CD14-positive monocyte (primary cell): Measurements from ENCODE around the gene RNF130. TPM values are rescaled to one million over a fixed set of nuclear protein-coding genes. Genes with fewer than 3 reads are reported as not detected.

Experiments
- DNase-seq, 3 donors: peaks; one replicate each; pipeline ENCODE4 v3.0.0-alpha.2; 2011 to 2022
- H2AFZ ChIP-seq: 2 replicates; pipeline ENCODE4 v1.6.0; 2012; ENCODE audit warnings: mild to moderate bottlenecking, low read depth, low read length, inconsistent platforms; ENCODE audit not compliant: insufficient read depth, poor library complexity, severe bottlenecking
- H3K27ac ChIP-seq, 2 donors: 1 replicate in 1 of 2; 2 replicates in 1 of 2; pipeline ENCODE4 v1.5.1; 2012 to 2013; ENCODE audit warnings: low read length in 2 of 2, control low read depth in 1 of 2, inconsistent platforms in 1 of 2, low read depth in 1 of 2, mild to moderate bottlenecking in 1 of 2
- H3K27me3 ChIP-seq, 2 donors: one replicate each; pipeline versions ENCODE4 v1.6.0 to v1.6.1; 2011 to 2013; ENCODE audit warnings: low read length in 2 of 2; ENCODE audit not compliant: control insufficient read depth in 2 of 2, insufficient read depth in 2 of 2
- H3K36me3 ChIP-seq, 2 donors: replicated peaks in 1 of 2; 1 replicate in 1 of 2; 2 replicates in 1 of 2; pipeline versions ENCODE4 v1.5.1 to v1.6.1; 2012 to 2013; ENCODE audit warnings: low read length in 2 of 2, control low read depth in 1 of 2, inconsistent platforms in 1 of 2, mild to moderate bottlenecking in 1 of 2; ENCODE audit not compliant: insufficient read depth in 2 of 2, control insufficient read depth in 1 of 2
- H3K4me1 ChIP-seq, 2 donors: 1 replicate in 1 of 2; 2 replicates in 1 of 2; pipeline versions ENCODE4 v1.5.1 to v1.6.1; 2012 to 2013; ENCODE audit warnings: low read length in 2 of 2, control low read depth in 1 of 2, inconsistent platforms in 1 of 2, mild to moderate bottlenecking in 1 of 2, moderate library complexity in 1 of 2; ENCODE audit not compliant: insufficient read depth in 2 of 2, control insufficient read depth in 1 of 2
- H3K4me2 ChIP-seq: replicated peaks from 2 replicates; pipeline ENCODE3; 2012; ENCODE audit warnings: low read length, moderate library complexity, mild to moderate bottlenecking; ENCODE audit not compliant: poor library complexity, severe bottlenecking; ENCODE audit errors: extremely low read depth
- H3K4me3 ChIP-seq, 3 experiments: fragments of 200-600 bp in 1 of 3; sonication (generic) in 1 of 3; replicated peaks in 1 of 3; 1 replicate in 2 of 3; 2 replicates in 1 of 3; pipeline ENCODE4 v1.5.1; 2011 to 2013; ENCODE audit warnings: low read length in 3 of 3, mild to moderate bottlenecking in 3 of 3, control low read depth in 2 of 3, low read depth in 2 of 3, inconsistent platforms in 1 of 3, moderate library complexity in 1 of 3
- H3K79me2 ChIP-seq: 2 replicates; pipeline ENCODE4 v1.6.0; 2012; ENCODE audit warnings: mild to moderate bottlenecking, control low read depth, inconsistent platforms, low read length, moderate library complexity; ENCODE audit not compliant: insufficient read depth
- H3K9ac ChIP-seq: 2 replicates; pipeline ENCODE4 v1.6.0; 2017; ENCODE audit warnings: low read length, mild to moderate bottlenecking; ENCODE audit not compliant: insufficient read depth, poor library complexity, severe bottlenecking
- H3K9me3 ChIP-seq, 2 donors: replicated peaks in 1 of 2; 1 replicate in 1 of 2; 2 replicates in 1 of 2; pipeline versions ENCODE4 v1.5.1 to v1.6.1; 2012 to 2013; ENCODE audit warnings: low read length in 2 of 2, control low read depth in 1 of 2; ENCODE audit not compliant: control insufficient read depth in 1 of 2, insufficient read depth in 1 of 2
- H4K20me1 ChIP-seq: 2 replicates; pipeline ENCODE4 v1.6.0; 2012; ENCODE audit warnings: mild to moderate bottlenecking, low read length, control low read depth, moderate library complexity; ENCODE audit not compliant: insufficient read depth
- H3K27ac Mint-ChIP-seq, 7 donors: one replicate each; pipeline ENCODE4 v1.8.0; 2020; ENCODE audit warnings: mild to moderate bottlenecking in 7 of 7, mixed read lengths in 7 of 7, moderate library complexity in 6 of 7, inconsistent platforms in 2 of 7
- H3K27me3 Mint-ChIP-seq, 3 donors: one replicate each; pipeline ENCODE4 v1.8.0; 2021 to 2022; ENCODE audit warnings: low read depth in 3 of 3, mild to moderate bottlenecking in 3 of 3, mixed read lengths in 3 of 3, moderate library complexity in 3 of 3, inconsistent platforms in 1 of 3
- H3K36me3 Mint-ChIP-seq, 2 donors: one replicate each; pipeline ENCODE4 v1.8.0; 2020; ENCODE audit warnings: mixed read lengths in 2 of 2, inconsistent platforms in 1 of 2, mild to moderate bottlenecking in 1 of 2
- H3K4me1 Mint-ChIP-seq: one replicate; pipeline ENCODE4 v1.8.0; 2020; ENCODE audit warnings: mild to moderate bottlenecking, mixed read lengths
- H3K4me3 Mint-ChIP-seq, 2 donors: one replicate each; pipeline ENCODE4 v1.8.0; 2020; ENCODE audit warnings: mild to moderate bottlenecking in 2 of 2, mixed read lengths in 2 of 2, moderate library complexity in 1 of 2
- H3K9me3 Mint-ChIP-seq, 7 donors: one replicate each; pipeline ENCODE4 v1.8.0; 2020 to 2022; ENCODE audit warnings: mixed read lengths in 7 of 7, mild to moderate bottlenecking in 6 of 7, moderate library complexity in 6 of 7, inconsistent platforms in 2 of 7
- CTCF ChIP-seq: fragments of 200-600 bp; IDR thresholded peaks from one replicate; pipeline ENCODE4 v1.8.0; 2022; ENCODE audit warnings: antibody characterized with exemption, mild to moderate bottlenecking
- WGBS: methylation state at CpG from one replicate; pipeline ENCODE4 v1.1.5; 2013; ENCODE audit warnings: missing lambda C conversion rate; ENCODE audit not compliant: insufficient coverage; 5-methylcytosine and 5-hydroxymethylcytosine counted together
- intact Hi-C, 2 donors: fragments of 100-400 bp; cut with micrococcal nuclease; formaldehyde crosslinking; loops; one replicate each; pipeline versions ENCODE4 v1.15.0 to v1.15.1; 2023
- polyA plus RNA-seq, 3 donors: library from polyadenylated mRNA; depleted of rRNA in 1 of 3; unstranded in 2 of 3; stranded (reverse) in 1 of 3; fragments of 300-500 nt in 2 of 3; fragments of >200 nt in 1 of 3; fragmentation: Illumina TruSeq in 2 of 3; gene quantifications; 1 replicate in 2 of 3; 2 replicates in 1 of 3; pipeline ENCODE4 v1.2.3, GENCODE V29; 2012 to 2021

The RNF130 gene
- polyA plus RNA-seq, 3 donors = 294 to 439 (median 376) TPM

GRCh38 chr5:179980767-179981166, 90.8 kb downstream of the RNF130 start:
- Histone ChIP-seq H3K27ac (peak overlapping the region in 1 of 2 donors; percentile 10), H3K4me1 (no peaks in the 10 kb centered on the region), H4K20me1 (peaks cover 97% of the 10 kb centered on the region), H3K36me3 (peaks cover 67 to 87% of the 10 kb centered on the region in 2 donors), H3K79me2 (peaks cover 34% of the 10 kb centered on the region), H3K9ac (no peak overlapping the region), H3K4me3 (no peak overlapping the region), H3K4me2 (no peak overlapping the region), H3K9me3 (no peaks in the 10 kb centered on the region), H2AFZ (no peak overlapping the region), H3K27me3 (no peaks in the 10 kb centered on the region)
- Mint-ChIP-seq H3K36me3 (peaks cover 73 to 84% of the 10 kb centered on the region in 2 donors), H3K4me1 (no peaks in the 10 kb centered on the region), H3K27ac (peak overlapping the region in 3 of 7 donors; percentile 6 to 61 (median 46)), H3K9me3 (peaks cover 0 to 2% (median 0%) of the 10 kb centered on the region in 7 donors), H3K27me3 (no peaks in the 10 kb centered on the region), H3K4me3 (no peak overlapping the region)
- DNase-seq = no peak
- WGBS = 95% methylated on average over 7 of the region's 7 CpGs
- intact Hi-C loops = no loop called here
- no peak for TF ChIP-seq CTCF

GRCh38 chr5:179978792-179979191, 92.8 kb downstream of the RNF130 start:
- peaks cover 0 to 2% (median 0%) of the 10 kb centered on the region in 7 donors for H3K9me3 Mint-ChIP-seq
- H3K4me1 Mint-ChIP-seq = no peaks in the 10 kb centered on the region
- no peaks in the 10 kb centered on the region for H3K9me3 ChIP-seq
- 17% methylated on average over 1 of the region's 4 CpGs for WGBS
- no peak overlapping the region for H3K4me3 ChIP-seq
- no peak overlapping the region for H3K4me2 ChIP-seq
- peaks cover 81 to 99% of the 10 kb centered on the region in 2 donors for H3K36me3 ChIP-seq
- no peak for DNase-seq
- H3K27me3 Mint-ChIP-seq = no peaks in the 10 kb centered on the region
- H3K27ac ChIP-seq = peak overlapping the region in 1 of 2 donors; percentile 58
- TF ChIP-seq CTCF = no peak
- H3K9ac ChIP-seq = no peak overlapping the region
- H4K20me1 ChIP-seq = peaks cover 86% of the 10 kb centered on the region
- no peaks in the 10 kb centered on the region for H3K27me3 ChIP-seq
- H3K27ac Mint-ChIP-seq = peak overlapping the region in 5 of 7 donors; percentile 0 to 77 (median 43)
- H3K4me1 ChIP-seq = no peaks in the 10 kb centered on the region
- intact Hi-C loops = loop anchor here in 1 of 2 donors (10.0 kb wide), 2 partner anchors 86 to 154 kb away; partner anchors contain the start of gene SQSTM1
- no peak overlapping the region for H2AFZ ChIP-seq
- peaks cover 90 to 100% of the 10 kb centered on the region in 2 donors for H3K36me3 Mint-ChIP-seq
- peaks cover 33% of the 10 kb centered on the region for H3K79me2 ChIP-seq
- no peak overlapping the region for H3K4me3 Mint-ChIP-seq
